Stimulated activated CD8-positive, alpha-beta memory T cell treated with anti-CD3 and anti-CD28 coated beads, Interleukin-7, amount 100 ng/mL, for 4 hours (primary cell): ENCODE results near the gene BAHCC1.
"Not testable (repeated sequence)": the region's sequence is repeated elsewhere in the genome, so short reads cannot be mapped to it uniquely, and the experiment has no call there.

ENCODE experiments used
- DNase-seq, 2 donors: peaks; one replicate each; pipeline ENCODE4 v3.0.0-alpha.2; 2020; ENCODE audit warnings: low read depth in 2 of 2

The BAHCC1 gene

GRCh38 chr17:81413497-81414135 lies 18.4 kb downstream of the BAHCC1 start:
- no peak for DNase-seq

GRCh38 chr17:81414756-81415516 lies 19.7 kb downstream of the BAHCC1 start:
- DNase-seq: no peak

- DNase-seq: no peak
These were observed 20.4 kb downstream of the BAHCC1 start for GRCh38 chr17:81415681-81416080.

- no peak for DNase-seq
These were observed 21.4 kb downstream of the BAHCC1 start for GRCh38 chr17:81416612-81417011.

GRCh38 chr17:81417049-81417878 lies 22.0 kb downstream of the BAHCC1 start:
- no peak for DNase-seq

- DNase-seq: no peak
These were observed 22.8 kb downstream of the BAHCC1 start for GRCh38 chr17:81417879-81418709.

GRCh38 chr17:81418710-81419318 lies 23.6 kb downstream of the BAHCC1 start:
- DNase-seq: no peak

GRCh38 chr17:81419319-81419885 lies 24.1 kb downstream of the BAHCC1 start:
- DNase-seq: no peak

- DNase-seq: no peak
These were observed 24.9 kb downstream of the BAHCC1 start for GRCh38 chr17:81419886-81420768.

GRCh38 chr17:81420769-81421462 lies 25.7 kb downstream of the BAHCC1 start:
- DNase-seq: no peak

- DNase-seq: no peak
These were observed 27.8 kb downstream of the BAHCC1 start for GRCh38 chr17:81422776-81423697.

GRCh38 chr17:81423698-81424071 lies 28.4 kb downstream of the BAHCC1 start:
- DNase-seq: no peak

- DNase-seq: no peak
These were observed 29.1 kb downstream of the BAHCC1 start for GRCh38 chr17:81424151-81425017.

GRCh38 chr17:81425041-81425440 lies 29.8 kb downstream of the BAHCC1 start:
- not testable (repeated sequence) for DNase-seq

- DNase-seq: not testable (repeated sequence)
These were observed 30.6 kb downstream of the BAHCC1 start for GRCh38 chr17:81425716-81426392.

- no peak for DNase-seq
These were observed 31.3 kb downstream of the BAHCC1 start for GRCh38 chr17:81426393-81427172.
